ENCODE measurements around the gene PHACTR2.

GRCh38 chr6:143754204-143754603 is 76.4 kb downstream of the PHACTR2 start:
- TF ChIP-seq USF1 (IDR thresholded peaks at IDR 0.05) = no peak
- no peak for TF ChIP-seq RAD21 (IDR thresholded peaks at IDR 0.05; ENCODE audit: low read depth)
- no peak for TF ChIP-seq TCF12 (IDR thresholded peaks at IDR 0.05; ENCODE audit: low read depth)
- TF ChIP-seq MAX (IDR thresholded peaks at IDR 0.05) = no peak
- no peak for TF ChIP-seq EP300 (IDR thresholded peaks at IDR 0.05; ENCODE audit: borderline replicate concordance)
- TF ChIP-seq TAF1 (IDR thresholded peaks at IDR 0.05; ENCODE audit: low read depth) = no peak
- no peak for TF ChIP-seq ZBTB7A (IDR thresholded peaks at IDR 0.05; ENCODE audit: low read depth)
- no peak for TF ChIP-seq YY1 (IDR thresholded peaks at IDR 0.05; ENCODE audit: low read depth)
- TF ChIP-seq NFIC (IDR thresholded peaks at IDR 0.05) = no peak
- no peak for TF ChIP-seq REST (IDR thresholded peaks at IDR 0.05; ENCODE audit: low read depth)
- no peak for TF ChIP-seq TEAD4 (IDR thresholded peaks at IDR 0.05)
- no peak for TF ChIP-seq CREB1 (IDR thresholded peaks at IDR 0.05; ENCODE audit: low read depth)

Data from Ishikawa (cell line).